ENCODE data around the gene ACSS2.

Gene ACSS2

GRCh38 chr20:34967421-34967820 is 91.0 kb downstream of the ACSS2 start:
- no peak overlapping the region for H3K4me3 ChIP-seq (ENCODE audit: low read length)
- no peak for TF ChIP-seq CTCF (conservative IDR thresholded peaks at IDR 0.05; ENCODE audit: low read depth, low read length)
- no peak for DNase-seq (ENCODE audit: low read depth)

GRCh38 chr20:34968042-34968775 is 91.8 kb downstream of the ACSS2 start:
- H3K4me3 ChIP-seq (ENCODE audit: low read length), result no peak overlapping the region
- DNase-seq (ENCODE audit: low read depth), result no peak
- no peak for TF ChIP-seq CTCF (conservative IDR thresholded peaks at IDR 0.05; ENCODE audit: low read depth, low read length)

GRCh38 chr20:34970193-34970840 is 93.9 kb downstream of the ACSS2 start:
- TF ChIP-seq CTCF (conservative IDR thresholded peaks at IDR 0.05; ENCODE audit: low read depth, low read length), result no peak
- DNase-seq (ENCODE audit: low read depth), result no peak
- H3K4me3 ChIP-seq (ENCODE audit: low read length), result no peak overlapping the region

GRCh38 chr20:34970846-34971560 is 94.6 kb downstream of the ACSS2 start:
- no peak overlapping the region for H3K4me3 ChIP-seq (ENCODE audit: low read length)
- no peak for TF ChIP-seq CTCF (conservative IDR thresholded peaks at IDR 0.05; ENCODE audit: low read depth, low read length)
- no peak for DNase-seq (ENCODE audit: low read depth)

GRCh38 chr20:34971561-34972235 is 95.3 kb downstream of the ACSS2 start:
- DNase-seq (ENCODE audit: low read depth), result no peak
- no peak for TF ChIP-seq CTCF (conservative IDR thresholded peaks at IDR 0.05; ENCODE audit: low read depth, low read length)
- no peak overlapping the region for H3K4me3 ChIP-seq (ENCODE audit: low read length)

GRCh38 chr20:34974246-34974645 is 97.8 kb downstream of the ACSS2 start:
- no peak for DNase-seq (ENCODE audit: low read depth)
- H3K4me3 ChIP-seq (ENCODE audit: low read length), result no peak overlapping the region
- no peak for TF ChIP-seq CTCF (conservative IDR thresholded peaks at IDR 0.05; ENCODE audit: low read depth, low read length)

All from retinal pigment epithelial cell (primary cell).